Fibroblast of villous mesenchyme (primary cell): ENCODE data around the gene ARID1B. TPM values are rescaled to one million over a fixed set of nuclear protein-coding genes. Genes with fewer than 3 reads are reported as not detected.

Source experiments
- DNase-seq: peaks from one replicate; pipeline ENCODE4 v3.0.0-alpha.2; 2010; ENCODE audit warnings: low read depth
- H3K4me3 ChIP-seq: 2 replicates; pipeline ENCODE4 v1.5.1; 2011; ENCODE audit warnings: low read depth, mild to moderate bottlenecking, low read length
- CTCF ChIP-seq: IDR thresholded peaks from 2 replicates; pipeline ENCODE4 v1.5.1; 2012; ENCODE audit warnings: low read depth, mild to moderate bottlenecking, low read length; ENCODE audit not compliant: insufficient read depth
- total RNA-seq: library from RNA; depleted of rRNA; stranded (reverse); fragments of >200 nt; gene quantifications from 2 replicates; pipeline ENCODE4 v1.2.3, GENCODE V29; 2012

Gene ARID1B
- total RNA-seq, 1 donor = 41.0 TPM

GRCh38 chr6:156998794-156999330 lies 221.7 kb downstream of the ARID1B start:
- no peak for TF ChIP-seq CTCF
- H3K4me3 ChIP-seq = no peak overlapping the region
- no peak for DNase-seq

DNA sequence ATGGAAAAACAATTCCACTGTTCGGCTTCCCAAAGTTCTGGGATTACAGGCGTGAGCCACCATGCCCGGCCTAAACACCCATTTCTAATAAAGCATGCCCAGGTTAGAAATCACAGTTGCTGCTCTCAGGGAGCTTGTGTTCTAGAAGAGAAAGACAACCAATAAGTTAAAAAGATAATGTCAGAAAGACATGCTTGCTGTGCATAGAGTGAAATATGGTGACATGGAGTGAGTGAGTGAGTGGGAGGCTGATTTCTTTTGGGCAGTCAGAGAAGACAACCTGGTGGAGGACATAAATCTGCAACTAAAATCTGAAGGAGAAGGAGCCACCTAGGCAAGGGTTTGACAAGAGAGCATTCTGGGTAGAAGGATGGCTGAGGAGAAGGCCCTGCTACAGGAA lies 222.6 kb downstream of the ARID1B start:
- DNase-seq = no peak
- no peak for TF ChIP-seq CTCF
- no peak overlapping the region for H3K4me3 ChIP-seq

- no peak overlapping the region for H3K4me3 ChIP-seq
- no peak for DNase-seq
- TF ChIP-seq CTCF = no peak
Measured at GRCh38 chr6:157001716-157002115, 224.5 kb downstream of the ARID1B start.

DNA sequence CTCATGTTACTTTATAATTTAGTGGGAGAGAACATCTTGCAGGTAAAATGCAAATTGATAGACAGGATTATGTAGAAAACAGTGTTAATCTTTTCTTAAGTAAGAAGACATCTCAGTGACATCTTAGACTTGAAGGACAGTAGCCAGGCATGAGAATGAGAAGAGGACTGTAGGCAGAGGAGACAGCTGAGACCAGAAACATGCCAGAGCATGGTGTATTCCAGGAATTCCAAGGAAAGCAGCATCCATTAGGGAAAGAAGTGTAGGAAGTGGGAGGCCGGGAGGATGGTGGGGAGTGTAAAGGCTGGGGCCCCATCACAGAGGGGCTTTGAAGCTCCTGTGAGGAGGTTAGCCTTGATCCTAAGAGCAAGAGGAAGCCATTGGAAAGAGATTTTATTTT lies 225.6 kb downstream of the ARID1B start:
- no peak for TF ChIP-seq CTCF
- no peak for DNase-seq
- H3K4me3 ChIP-seq = no peak overlapping the region

GRCh38 chr6:157005940-157006339 lies 228.8 kb downstream of the ARID1B start:
- DNase-seq = no peak
- no peak overlapping the region for H3K4me3 ChIP-seq
- no peak for TF ChIP-seq CTCF

- DNase-seq = no peak
- no peak for TF ChIP-seq CTCF
- H3K4me3 ChIP-seq = no peak overlapping the region
Measured at GRCh38 chr6:157008568-157008967, 231.4 kb downstream of the ARID1B start.

DNA sequence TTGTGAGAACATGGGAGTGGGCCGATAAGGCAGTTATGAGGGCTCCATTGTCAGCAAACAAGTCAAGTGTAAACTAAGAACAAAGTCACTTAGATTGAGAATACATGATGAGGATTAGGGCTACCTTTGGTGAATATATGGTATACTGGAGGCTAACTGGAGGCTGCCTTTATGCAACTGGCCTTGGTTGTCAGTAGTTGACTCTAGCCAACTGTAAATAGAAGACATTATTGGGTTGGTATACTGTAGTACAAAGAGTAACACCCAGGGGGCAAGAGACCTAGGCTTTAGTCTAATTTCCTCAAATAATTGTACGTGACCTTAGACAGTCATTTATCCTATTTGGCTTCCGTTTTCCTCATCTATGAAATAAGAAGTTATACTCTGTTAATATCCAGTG lies 235.2 kb downstream of the ARID1B start:
- no peak for DNase-seq
- H3K4me3 ChIP-seq = no peak overlapping the region
- no peak for TF ChIP-seq CTCF
